Stimulated activated CD4-positive, alpha-beta T cell treated with anti-CD3 and anti-CD28 coated beads, Interleukin-2, amount 100 ng/mL, for 24 hours (primary cell): ENCODE measurements around the gene PDZRN3.

ENCODE experiments used
- DNase-seq, 2 donors: peaks; one replicate each; pipeline ENCODE4 v3.0.0-alpha.2; 2020

The PDZRN3 gene

DNA sequence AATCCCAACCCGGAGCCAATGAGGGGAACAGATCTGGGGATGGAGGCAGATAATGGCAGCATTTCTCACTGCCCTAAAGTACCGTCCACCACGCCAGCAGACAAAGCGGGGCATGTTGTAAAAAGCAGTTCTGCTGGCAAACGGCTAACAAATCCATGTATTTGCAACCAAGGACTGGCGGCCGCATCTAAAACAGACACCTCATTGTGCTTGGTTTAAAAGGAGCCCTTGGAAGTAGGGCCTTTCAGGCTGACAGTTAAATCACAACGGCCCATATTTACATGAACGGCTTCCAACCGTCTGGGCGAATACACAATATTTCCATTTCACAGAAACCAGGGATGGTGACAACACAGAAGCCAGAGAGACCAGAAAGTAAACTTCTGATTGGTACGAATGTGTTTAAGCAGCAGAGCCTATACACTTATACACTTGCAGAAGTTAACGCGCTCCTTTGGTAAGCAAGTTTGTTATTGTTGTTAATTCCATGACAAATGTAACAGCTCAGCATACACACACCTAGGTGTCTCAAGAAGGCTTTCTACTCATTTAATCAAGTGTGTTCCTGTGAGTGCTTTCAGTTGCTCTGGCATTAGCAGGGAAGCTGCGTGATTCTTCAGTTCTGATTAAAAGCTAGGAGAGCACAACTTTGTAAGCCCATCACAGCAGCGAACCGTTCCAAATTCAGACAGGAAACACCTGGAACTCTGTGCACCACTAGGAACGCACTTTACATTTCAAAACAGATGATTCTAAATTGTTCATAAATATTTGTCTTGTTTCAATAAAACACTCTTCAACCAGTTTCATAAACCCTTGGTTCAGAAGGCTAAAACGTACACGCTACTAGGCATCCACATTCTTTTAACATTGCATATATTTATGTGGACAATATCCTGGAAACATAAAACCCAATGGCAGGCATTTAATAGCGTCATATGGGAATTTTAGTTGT lies 112.9 kb downstream of the PDZRN3 start:
- DNase-seq: no peak

DNA sequence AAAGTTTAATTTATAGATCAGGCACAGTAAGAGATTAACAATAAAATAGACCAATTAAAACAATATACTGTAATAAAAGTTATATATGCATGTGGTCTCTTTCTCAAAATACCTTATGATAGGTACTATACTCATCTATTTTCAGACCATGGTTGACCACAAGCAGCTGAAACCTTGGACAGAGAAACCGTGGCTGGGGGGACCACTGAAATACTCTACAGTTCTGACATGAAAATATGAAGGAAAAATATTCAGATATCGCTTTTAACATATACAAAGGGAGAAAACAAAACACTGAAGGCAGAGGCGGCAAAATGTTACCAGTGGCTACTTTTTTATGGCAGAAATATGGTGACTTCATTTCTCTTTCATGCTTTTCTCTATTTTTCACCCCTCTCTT lies 114.0 kb downstream of the PDZRN3 start:
- no peak for DNase-seq

DNA sequence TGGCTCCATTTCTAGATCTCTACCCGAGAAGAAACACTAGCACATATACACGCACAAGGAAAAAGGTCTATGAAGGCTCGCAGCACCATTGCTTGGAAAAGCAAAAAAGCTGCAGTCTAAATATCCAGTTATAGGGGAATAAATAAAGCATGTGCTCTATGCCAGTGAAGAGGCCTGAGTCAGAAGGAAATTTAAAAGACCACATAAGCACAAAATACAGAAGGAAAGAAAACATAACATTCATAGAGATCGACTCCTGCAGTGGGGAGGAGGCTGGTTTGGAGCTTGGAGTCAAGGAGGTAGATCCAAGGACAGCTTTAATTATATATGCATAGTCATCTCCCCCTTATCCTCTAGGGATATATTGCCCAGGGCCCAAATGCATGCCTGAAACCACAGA lies 114.4 kb downstream of the PDZRN3 start:
- no peak for DNase-seq

DNA sequence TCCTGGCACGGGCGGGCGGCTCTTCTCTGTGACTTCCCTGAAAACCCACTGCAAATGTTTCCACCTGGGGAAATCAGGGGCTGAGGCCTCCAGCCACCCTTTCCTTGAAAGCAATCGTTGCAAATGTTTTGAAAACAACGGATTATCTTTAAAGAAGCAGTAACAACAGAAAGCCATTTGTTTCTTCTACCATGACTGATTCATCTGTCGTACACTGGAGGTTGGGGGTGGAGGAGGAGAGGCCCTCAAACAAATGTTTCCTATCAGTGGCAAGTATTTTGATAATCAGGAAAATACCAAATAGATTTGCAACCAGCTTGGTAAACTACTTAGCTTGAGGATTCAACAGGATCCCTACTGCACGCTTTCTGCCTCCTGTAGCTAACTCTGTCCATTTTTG lies 114.9 kb downstream of the PDZRN3 start:
- no peak for DNase-seq

DNA sequence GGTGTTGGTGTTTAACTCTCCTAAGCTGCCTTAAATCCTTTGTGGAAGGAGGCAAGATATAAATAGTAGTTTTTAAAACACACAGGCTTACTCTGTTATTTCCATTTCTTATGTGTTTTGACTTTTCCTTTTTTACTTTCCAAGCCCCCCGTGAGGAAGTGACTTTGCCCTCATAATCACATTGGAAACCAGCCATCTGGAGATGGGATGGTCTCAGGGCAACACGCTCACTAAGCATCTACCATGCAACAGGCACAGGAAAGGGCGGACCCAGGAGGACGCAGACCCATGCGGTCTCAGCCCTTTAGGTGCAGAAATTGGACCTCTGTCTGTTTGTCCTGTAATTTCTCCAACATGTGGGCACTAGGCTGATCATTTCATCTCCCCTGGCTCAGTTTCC lies 115.7 kb downstream of the PDZRN3 start:
- DNase-seq: no peak

DNA sequence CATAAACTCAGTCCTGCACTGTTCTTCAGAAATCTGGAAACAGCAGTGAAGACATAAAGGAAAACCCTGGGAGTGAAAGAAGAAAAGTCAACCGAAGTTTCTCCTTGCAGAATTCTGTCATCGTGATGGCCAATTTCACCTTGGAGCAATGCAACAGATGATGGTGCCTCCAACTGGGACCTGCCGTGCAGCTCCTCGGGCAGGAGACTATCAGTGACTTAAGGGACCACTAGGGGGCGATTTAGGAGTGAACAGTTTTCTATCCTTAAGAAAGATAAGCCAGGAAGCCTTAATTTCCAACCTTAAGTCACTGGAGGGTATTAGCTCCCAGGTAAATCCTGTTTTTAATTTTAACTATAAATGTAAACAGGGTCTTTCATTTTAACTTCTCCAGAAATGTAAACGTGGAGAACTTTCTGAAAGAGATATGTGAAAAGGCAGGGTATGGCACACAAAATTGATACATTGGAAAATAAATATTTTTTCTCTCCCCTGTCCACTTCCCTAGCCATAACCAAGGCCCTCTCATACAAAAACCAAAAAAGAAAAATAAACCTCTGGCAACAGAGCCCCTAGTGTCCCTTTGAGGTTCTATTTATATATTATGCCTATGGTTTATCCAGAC lies 116.3 kb downstream of the PDZRN3 start:
- DNase-seq: peak; percentile 25 to 29

DNA sequence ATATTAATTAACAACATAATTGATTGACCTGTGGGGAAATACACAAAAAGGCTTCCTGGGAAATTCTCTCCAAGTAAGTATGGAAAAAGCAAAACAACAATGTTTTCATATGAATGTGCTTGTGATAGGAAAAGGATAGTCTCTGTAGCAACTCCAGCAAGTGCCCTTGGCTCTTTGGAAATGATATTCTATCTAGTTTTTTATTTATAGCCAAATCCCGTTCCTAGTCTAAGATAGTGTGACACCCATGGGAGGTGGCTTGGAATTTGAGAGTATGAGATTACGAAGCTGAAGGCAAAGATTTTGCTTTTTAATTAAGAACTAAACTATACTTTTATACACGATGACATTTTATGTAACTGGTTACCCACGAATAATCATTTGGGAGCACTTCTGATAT lies 119.9 kb downstream of the PDZRN3 start:
- DNase-seq: no peak

DNA sequence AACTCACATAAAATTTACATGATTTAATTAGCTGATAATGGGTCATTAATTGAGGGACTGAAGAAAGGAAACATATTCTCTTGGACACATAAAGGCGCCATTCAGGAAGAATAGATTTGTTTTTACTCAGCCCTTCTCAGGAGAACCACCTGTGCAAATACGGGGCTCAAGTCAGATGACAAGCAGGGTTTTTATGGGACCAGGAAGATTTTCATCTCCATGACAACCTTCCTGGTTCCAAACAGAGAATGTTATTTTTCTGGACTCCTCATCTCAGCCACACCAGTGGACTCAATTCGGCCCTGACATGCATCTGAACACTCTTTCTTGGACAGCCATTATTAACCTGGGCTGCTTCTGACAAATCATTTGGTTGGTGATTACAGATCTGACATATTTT lies 120.5 kb downstream of the PDZRN3 start:
- no peak for DNase-seq

DNA sequence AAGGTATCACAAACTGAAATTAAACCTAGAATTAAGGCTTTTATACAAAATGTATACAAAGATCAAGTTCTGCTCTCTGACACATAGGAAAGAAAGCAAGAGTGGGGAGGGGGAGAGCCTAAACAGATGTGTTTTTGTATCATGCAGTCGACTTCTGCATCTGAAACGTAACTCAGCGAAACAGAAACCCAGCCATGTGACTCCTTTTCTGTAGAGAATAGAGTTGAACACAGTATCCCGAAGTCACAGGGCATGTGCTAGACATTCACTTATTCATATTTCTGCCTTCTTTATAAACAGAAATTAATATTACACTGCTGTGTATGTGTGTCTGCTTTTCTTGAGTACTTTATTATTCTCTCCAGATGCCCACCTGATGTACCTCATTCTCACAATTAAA lies 121.0 kb downstream of the PDZRN3 start:
- no peak for DNase-seq

DNA sequence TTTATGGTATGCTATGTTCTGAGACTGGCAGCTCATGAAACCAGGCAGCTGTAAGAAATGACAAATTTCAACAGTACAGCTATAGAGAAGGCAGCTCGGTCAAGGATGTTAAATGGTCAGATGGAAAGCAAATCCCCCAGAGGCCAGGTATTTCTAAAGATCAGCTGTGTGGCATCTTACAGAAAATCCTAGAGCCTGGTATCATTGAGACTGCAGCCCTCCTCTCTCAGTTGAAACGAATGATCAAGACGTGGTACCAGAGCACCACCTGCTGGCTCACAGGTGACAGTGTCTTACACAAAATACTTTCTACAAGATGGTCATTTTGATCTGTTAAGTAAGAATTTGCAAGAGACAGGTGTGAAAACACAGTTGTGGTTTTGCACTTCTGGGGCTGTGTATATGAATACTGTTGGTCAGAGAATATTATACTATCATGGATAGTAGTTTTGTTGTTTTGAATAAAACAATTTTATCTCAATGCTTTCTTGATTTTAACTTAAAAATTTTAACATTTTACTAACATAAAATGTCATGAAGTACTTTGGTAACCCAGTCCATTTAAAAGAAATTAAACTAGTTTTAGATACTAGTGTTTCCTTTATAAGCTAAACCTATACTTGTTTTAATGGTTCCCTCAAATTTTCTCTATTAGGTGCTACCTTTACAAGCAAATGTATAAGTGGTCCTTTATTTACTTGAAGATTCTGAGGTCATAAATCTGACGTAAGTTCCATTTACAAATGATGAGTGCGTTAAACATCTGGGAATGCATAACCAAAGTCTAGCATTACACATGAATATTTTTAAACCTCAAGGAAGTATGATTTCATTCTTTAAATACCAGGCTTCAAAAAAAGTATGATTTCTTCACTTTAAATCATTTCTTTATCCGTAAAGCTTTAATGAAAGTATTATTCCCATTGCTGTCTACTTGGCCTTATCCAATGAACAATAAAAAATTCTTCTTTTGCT lies 121.8 kb downstream of the PDZRN3 start:
- DNase-seq: peak; percentile 55 to 62

DNA sequence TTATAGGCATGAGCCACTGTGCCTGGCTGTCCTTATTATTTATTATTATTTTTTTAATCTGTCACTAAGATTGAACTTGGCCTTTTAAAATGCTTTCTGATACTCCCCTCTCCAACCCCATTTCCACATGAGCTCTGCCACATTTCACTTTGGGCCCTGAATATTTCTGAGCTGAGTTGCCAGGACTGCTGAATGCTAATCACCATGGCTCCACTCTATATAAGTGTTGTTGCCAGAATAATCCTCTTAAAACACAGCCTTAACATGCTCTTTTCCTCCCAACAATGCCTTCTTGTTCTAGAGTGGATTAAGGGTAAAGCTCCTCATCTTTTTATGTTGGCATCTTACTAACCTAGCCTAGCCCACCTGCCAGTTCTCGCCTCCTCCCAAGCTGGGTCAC lies 124.4 kb downstream of the PDZRN3 start:
- DNase-seq: no peak

DNA sequence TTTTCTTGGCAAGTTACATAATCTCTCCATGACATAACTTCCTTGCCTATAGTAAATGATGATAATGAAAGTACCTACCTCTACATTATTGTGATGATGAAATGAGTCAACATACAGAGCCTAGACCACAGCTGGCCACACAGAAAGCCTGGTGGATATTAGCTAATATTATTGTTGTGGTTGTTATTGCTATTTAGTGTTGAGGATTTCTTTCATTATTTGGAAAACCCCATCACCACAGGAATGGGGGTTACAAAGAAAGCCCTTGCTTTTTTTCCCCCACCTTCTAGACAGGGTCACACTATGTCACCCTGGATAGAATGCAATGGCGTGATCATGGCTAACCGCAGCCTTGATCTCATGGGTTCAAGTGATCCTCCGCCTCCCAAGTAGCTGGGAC lies 125.0 kb downstream of the PDZRN3 start:
- no peak for DNase-seq

DNA sequence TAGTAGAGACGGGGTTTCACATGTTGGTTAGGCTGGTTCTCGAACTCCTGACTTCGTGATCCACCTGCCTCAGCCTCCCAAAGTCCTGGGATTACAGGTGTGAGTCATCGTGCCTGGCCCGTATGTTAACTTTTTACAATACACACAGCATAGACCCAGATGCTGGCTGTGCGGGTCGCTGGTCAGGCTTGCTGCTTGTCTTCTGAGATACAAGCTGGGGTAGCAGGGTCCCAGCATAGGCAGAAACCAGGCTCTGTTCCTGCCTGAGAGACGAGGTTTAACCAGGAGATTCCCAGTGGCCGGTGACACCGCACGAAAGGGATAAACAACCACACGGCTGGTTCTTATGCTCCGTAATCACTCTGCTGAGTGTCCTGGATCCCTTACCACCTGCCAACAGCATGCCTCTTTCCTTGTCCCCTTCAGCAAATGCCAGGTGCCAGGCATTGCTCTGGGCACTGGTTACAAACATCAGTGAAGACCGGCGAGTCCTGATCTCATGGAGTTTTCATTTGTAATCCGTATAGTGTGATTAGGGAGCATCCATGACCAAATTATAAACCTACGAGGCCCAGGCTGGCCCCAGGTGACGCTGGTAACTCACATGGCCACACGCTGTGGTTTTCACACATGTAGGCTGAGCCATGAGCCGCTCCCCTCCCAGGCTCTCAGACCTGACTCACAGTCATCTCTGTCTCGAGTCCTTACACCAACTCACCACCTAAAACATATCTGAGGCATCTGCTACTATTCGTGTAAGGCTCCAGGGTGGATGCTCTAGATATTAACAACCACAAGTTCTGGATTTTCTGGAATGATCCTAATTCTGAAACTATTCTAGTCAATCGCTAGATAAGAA lies 125.7 kb downstream of the PDZRN3 start:
- no peak for DNase-seq

DNA sequence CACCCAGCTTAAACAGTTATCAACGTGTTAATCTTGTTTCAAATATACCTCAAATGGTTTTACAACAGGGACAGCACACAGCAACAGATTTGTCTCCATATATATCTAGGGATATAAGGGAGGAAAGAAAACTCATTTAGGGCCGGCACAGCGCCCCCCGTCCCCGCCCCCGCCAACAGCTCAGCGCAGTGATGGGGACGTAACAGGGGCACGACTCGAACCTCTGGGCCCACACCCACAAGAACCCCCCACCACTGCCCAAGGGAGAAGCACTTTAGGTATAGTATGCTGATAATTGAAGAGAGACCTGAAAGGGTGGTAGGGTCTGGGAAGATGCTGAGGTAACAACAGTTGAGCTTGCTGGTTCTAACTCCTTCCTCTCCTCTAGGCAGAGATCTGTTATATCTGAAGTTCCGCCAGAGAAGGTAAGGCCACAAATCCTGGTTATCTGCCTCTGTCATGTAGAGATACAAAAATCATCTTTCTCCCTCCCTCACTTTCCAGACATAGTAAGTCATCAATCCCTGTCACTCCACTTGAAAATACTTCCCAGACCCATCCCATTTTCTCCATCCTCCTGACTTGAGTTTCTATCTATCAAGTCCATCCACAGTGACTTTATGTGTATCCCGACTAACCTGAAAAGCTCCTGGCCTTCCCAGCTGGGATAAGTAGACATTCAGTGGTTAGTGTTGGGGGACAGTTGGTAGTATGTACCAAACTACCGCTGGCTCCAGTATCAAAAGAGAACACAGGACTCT lies 126.9 kb downstream of the PDZRN3 start:
- no peak for DNase-seq

DNA sequence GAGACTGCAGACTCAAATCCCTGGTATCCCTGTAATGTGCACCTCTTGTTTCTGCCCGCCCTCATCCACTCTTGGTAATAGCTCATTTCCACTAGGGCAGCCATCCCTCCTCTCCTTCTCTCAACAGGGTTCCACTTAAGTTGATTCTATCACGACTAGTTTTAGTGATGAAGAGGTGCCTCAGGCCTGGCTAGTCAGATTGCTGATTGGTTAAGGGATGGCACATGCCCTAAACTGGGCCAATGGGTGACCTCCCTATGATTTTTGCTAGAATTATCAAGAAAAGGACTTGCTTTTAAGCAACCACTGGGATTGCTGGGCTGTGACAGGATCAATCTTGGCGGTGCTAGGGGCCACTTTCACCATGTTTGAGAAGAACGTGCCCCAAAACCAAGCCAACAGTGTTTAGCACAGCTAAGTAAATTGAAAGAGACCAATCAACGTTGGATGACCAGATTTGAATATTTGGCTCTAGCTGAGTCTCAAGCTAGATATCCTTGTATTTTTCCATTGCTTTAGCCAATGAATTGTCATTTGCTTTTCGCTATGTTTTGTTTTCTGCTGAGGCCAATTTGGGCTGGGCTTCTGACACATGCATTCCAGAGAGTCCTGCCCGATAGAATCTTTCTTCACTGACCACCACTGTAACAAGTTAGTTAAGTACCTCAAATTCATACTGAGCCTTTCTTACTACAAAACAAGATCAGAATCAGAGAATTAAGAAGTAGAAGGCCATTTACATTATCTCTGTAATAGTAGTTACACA lies 131.0 kb downstream of the PDZRN3 start:
- DNase-seq: no peak

DNA sequence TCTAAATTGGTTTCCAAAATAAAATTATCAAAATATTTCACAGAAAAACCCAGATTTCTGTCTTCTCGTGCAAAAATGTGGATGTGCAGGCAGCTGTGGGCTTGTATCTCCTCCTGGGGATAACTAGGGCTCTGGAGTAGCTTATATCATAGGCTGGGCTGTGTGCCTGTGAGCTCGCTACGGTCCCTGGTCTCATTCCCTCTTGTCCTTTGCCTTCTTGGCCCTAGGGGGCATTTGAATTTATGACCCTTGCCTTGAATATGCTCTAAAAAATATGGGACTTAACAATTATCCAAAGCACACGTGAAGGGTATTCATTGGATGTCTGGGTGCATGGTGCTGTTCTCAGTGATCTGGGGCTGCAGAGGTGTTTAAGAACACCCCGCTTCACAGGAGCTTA lies 132.6 kb downstream of the PDZRN3 start:
- no peak for DNase-seq

DNA sequence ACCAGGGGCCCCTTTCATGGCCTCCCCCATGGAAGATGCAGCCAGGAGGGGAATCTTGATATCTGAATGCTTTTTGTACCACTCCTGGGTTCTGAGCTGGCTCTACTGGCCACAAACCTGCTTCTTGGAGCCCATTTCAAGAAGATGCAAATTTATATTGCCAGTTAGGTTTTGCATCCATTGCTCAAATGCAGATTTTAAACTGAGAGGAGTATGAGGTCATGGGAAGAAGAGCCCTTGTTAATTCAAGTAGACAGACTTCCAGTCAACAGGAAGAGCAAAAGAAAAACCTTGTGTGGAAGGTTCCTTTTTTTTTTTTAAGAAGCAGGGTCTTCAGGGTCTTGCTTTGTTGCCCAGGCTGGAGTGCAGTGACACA lies 133.5 kb downstream of the PDZRN3 start:
- DNase-seq: no peak

DNA sequence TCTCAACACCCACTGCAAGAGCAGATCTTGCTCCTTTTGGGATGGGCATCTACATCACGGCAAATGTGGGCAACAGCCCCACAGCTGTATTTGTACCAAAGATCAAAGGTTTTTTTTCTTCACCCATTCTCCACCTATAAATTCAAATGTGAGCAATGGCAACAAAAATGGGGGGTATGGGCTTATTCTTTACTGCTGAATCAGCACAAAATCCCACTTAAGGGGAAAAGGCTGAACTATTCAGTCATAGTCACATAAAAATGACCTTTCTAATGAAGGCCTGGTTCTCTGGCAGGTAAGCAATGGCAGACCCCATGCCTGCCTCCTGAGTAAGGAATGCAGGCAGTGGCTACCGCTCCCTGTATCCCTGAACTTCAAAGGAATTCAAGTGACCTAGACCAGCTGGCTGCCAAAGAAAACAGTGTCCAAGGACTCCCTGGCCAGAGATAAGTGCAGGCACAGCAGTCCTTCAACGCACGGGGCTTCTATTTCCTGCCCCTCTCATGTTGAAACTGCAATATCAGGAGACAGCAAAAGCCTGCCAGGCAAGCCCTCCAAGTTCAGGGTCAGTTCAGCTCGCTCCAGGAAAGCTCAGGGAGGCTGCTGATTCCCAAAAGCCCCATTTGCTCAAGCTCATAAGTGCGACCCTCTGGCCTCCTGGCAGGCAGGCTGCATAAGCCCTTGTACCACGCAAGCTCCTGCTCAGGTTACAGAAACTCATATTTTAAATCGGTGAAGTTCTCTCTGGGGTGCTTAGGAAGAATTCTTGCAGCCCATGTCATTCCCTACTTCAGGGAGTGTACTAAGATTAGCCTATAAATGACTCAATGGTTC lies 134.1 kb downstream of the PDZRN3 start:
- DNase-seq: no peak

DNA sequence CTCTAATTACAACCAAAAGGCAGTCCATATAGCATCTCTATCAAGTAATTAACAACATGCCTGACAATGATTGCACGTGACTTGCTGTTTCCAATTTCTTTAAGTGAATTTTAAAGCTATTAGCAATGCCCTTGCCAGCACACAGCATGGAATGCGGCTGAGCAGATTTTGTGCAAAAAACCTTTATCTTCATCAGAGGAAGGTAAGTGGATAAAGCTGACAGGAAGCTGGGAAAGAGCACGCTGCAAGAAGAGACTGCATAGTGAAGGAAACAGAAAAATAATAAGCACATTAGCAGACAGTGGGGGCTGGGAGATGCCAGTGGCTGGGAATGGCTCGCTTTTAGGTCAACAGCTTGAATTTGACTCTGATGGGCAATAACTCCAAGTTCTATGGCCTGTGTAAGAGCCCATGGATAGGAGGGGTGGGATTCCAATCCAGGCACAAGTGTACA lies 138.8 kb downstream of the PDZRN3 start:
- DNase-seq: no peak
